Bronchial epithelial cell (primary cell): ENCODE results near the gene AMMECR1. TPM values are rescaled to one million over a fixed set of nuclear protein-coding genes. Genes with fewer than 3 reads are reported as not detected.

Experiments
- DNase-seq: peaks from one replicate; pipeline ENCODE4 v3.0.0-alpha.2; 2010; ENCODE audit warnings: low read depth
- FAIRE-seq: peaks from 2 replicates; lab custom pipeline; 2011; peaks lifted over from hg19 to GRCh38; lab: Jason Lieb, UNC
- H3K27me3 ChIP-seq: 2 replicates; pipeline ENCODE4 v1.5.1; 2011; ENCODE audit warnings: low read length; ENCODE audit not compliant: control insufficient read depth, insufficient read depth
- H3K36me3 ChIP-seq: 2 replicates; pipeline ENCODE4 v1.5.1; 2011; ENCODE audit warnings: low read length; ENCODE audit not compliant: control insufficient read depth, insufficient read depth
- H3K4me3 ChIP-seq: 2 replicates; pipeline ENCODE4 v1.5.1; 2011; ENCODE audit warnings: mild to moderate bottlenecking, low read depth, low read length, control low read depth
- total RNA-seq: library from RNA; depleted of rRNA; stranded (reverse); fragments of >200 nt; gene quantifications from 2 replicates; pipeline ENCODE4 v1.2.1, GENCODE V29; 2014
- TF ChIP-seq, protein P1 (sequence below): IDR thresholded peaks from 2 replicates; pipeline ENCODE4 v1.5.1; 2011; ENCODE audit warnings: mild to moderate bottlenecking, moderate library complexity, low read length, control low read depth, inconsistent platforms; ENCODE audit not compliant: insufficient read depth, severe bottlenecking

Gene AMMECR1
- total RNA-seq, 1 donor from 2014 or later = 19.0 TPM

- no peak overlapping the region for H3K4me3 ChIP-seq
- FAIRE-seq = no peak
- no peaks in the 10 kb centered on the region for H3K36me3 ChIP-seq
- H3K27me3 ChIP-seq = no peaks in the 10 kb centered on the region
- TF ChIP-seq, protein P1, sequence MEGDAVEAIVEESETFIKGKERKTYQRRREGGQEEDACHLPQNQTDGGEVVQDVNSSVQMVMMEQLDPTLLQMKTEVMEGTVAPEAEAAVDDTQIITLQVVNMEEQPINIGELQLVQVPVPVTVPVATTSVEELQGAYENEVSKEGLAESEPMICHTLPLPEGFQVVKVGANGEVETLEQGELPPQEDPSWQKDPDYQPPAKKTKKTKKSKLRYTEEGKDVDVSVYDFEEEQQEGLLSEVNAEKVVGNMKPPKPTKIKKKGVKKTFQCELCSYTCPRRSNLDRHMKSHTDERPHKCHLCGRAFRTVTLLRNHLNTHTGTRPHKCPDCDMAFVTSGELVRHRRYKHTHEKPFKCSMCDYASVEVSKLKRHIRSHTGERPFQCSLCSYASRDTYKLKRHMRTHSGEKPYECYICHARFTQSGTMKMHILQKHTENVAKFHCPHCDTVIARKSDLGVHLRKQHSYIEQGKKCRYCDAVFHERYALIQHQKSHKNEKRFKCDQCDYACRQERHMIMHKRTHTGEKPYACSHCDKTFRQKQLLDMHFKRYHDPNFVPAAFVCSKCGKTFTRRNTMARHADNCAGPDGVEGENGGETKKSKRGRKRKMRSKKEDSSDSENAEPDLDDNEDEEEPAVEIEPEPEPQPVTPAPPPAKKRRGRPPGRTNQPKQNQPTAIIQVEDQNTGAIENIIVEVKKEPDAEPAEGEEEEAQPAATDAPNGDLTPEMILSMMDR = no peak
- no peak for DNase-seq
Observed at GRCh38 chrX:110282922-110283321, 35.0 kb downstream of the AMMECR1 start.

- TF ChIP-seq, protein P1 = no peak
- Histone ChIP-seq H3K4me3 (no peak overlapping the region), H3K27me3 (no peaks in the 10 kb centered on the region), H3K36me3 (no peaks in the 10 kb centered on the region)
- DNase-seq (no peak), FAIRE-seq (no peak)
Observed at GRCh38 chrX:110281377-110281776, 36.5 kb downstream of the AMMECR1 start.

DNA sequence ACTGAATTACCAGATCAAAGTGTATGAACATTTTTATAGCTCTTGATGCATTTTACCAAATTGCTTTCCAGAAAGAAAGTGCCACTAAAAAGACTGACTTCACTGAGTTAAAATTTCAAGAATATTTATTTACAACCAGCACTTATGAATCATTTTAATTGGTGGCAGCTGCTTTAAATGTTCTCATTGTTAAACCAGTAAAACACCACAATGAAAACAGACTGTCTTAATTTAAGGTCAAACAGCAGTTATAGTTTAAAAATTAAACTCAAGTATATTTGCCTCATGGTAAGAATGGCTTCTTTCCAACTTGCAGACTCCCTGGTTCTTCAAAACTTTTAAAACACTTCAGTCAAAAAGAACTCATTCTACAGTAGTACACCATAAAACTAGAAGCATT lies 36.9 kb downstream of the AMMECR1 start:
- FAIRE-seq = no peak

GRCh38 chrX:110277609-110278008 lies 40.3 kb downstream of the AMMECR1 start:
- H3K36me3 ChIP-seq = no peaks in the 10 kb centered on the region
- DNase-seq = no peak
- no peak for FAIRE-seq
- TF ChIP-seq, protein P1 = no peak
- H3K27me3 ChIP-seq = no peaks in the 10 kb centered on the region
- H3K4me3 ChIP-seq = no peak overlapping the region

More for the DNA sequence above, 36.9 kb downstream of the AMMECR1 start:
- TF ChIP-seq, protein P1 = no peak
- Histone ChIP-seq H3K4me3 (no peak overlapping the region), H3K27me3 (no peaks in the 10 kb centered on the region), H3K36me3 (no peaks in the 10 kb centered on the region)
- no peak for DNase-seq

DNA sequence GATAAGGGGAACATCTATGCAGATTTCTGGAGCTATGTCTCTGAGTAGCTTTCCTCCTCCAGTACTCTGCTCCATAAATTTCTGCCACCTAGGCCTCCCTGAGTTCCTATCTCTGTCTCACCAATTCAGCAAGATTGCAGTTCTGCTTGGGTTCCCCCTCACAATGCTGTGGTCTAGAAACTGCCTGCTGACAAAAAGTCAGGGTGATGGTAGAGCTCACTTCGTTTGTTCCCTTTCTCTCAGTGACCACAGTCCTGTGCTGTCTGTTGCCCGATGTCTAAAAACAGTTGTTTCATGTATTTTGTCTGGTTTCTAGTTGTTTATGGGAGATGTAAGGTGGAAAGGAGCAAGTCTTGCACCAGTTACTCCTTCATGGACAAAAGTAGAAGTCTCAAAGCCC lies 41.1 kb downstream of the AMMECR1 start:
- TF ChIP-seq, protein P1 = no peak
- Histone ChIP-seq H3K36me3 (no peaks in the 10 kb centered on the region), H3K4me3 (no peak overlapping the region), H3K27me3 (no peaks in the 10 kb centered on the region)
- no peak for DNase-seq
- no peak for FAIRE-seq

DNA sequence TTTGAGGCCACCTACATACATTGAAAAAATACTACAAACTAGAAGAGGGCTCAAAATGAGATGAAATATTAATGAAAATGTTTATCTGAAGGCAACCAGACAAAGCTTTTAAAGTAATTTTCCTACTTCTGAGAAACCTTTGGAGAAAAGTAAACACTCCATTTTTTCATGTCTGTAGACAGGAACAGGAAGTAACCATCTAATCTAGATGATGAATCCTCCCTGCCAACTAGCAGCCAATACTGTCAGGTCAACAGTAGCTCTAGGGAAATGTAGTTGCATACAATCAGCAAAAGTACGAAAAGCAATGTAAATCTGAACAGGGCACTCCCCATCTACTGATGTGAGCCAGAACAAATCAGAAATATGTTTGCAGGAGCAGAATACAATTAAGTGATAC lies 49.0 kb downstream of the AMMECR1 start:
- H3K27me3 ChIP-seq = no peaks in the 10 kb centered on the region

More for the DNA sequence above, 49.0 kb downstream of the AMMECR1 start:
- Histone ChIP-seq H3K4me3 (no peak overlapping the region), H3K36me3 (no peaks in the 10 kb centered on the region)
- FAIRE-seq = no peak
- no peak for DNase-seq
- TF ChIP-seq, protein P1 = no peak
